GM19238 (cell line): ENCODE measurements around the gene CELF1.
"Not testable (repeated sequence)": the region's sequence is repeated elsewhere in the genome, so short reads cannot be mapped to it uniquely, and the experiment has no call there.

ENCODE experiments used
- DNase-seq: peaks from one replicate; pipeline ENCODE4 v3.0.0; 2011; ENCODE audit warnings: low spot score; ENCODE audit not compliant: insufficient read length

Gene CELF1

DNA sequence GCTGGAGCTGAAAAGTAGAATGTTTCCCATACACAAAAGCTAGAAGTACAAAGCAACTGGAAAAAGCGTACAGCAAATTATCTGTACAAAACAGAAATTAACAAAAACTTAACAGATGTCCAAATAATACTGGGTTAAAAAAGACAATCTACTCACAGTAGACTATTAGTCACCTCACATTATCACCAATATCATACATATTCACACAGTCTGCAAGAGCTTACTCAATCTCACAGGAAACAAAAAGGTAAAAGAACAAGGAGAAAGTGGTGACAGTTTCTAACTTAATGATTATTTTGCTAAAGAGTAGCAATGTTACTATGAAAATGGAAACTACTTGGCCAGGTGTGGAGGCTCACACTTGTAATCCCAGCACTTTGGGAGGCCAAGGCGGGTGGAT is 11.9 kb downstream of the CELF1 start:
- no peak for DNase-seq

DNA sequence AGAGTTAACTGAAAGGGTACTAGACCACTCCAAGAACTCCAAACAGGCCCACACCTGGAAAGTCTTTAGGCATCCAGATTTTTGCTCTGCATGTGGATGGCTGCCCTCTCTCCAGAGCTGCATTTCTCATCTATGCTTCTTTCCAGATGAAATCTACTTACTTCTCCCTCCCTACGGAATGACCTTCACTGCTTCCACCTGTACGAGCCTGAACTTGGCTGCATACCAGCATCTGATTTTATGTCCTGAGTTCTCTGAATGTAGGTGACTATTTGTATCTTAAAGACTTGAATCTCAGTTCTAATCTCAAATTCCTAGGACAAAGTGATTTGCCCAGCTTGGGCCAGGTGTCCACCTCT is 13.3 kb downstream of the CELF1 start:
- no peak for DNase-seq

DNA sequence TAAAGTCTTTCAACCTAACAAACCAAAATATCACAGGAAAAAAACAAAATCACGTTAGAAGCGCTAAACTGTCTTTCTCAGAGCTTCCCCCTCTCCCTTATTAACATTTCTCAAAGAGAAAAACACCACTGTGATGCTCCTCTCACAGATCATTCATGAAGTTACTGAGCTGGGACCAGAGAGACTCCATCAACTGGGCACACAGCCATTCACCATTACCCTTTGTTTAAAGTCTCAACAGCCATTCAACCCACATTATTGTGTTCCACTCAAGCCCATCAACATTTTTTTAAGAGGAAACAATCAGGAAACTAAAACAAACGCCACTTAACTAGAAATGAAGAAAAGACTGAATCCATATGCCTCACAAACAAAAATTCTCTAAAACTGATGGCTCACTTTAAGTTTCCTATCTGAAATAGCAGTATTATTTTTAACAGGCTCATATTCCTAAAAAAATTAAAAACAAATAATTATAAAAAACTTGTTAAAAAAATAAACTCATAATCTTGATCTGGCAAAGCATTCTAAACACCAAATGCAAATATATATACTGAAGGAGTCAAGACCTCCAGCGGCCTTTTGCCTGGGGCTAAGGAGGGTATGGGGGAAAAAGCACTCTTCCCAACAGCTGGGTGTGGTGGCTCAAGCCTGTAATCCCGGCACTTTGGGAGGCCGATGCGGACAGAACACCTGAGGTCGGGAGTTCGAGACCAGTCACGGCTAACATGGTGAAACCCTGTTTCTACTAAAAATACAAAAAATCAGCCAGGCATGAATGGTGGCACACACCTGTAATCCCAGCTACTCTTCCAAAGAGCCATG is 14.0 kb downstream of the CELF1 start:
- no peak for DNase-seq

DNA sequence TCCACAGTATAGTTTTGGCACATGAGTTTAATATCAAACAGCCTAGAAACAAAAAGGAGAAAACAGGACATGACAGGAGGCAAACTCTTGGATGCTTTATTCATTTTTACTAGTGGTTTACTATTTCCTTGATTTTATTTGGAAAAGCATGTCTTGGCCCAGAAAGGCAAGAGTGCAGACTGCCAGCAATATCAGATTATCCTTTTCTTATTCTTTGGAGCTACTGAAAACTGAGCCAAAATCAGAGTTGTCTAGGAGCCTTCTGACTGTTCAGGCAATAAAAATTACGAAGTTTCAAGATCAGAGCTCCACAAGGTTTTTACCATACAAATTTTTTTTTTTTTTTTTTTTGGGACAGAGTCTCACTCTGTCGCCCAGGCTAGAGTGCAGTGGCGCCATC is 16.0 kb downstream of the CELF1 start:
- DNase-seq, result no peak

DNA sequence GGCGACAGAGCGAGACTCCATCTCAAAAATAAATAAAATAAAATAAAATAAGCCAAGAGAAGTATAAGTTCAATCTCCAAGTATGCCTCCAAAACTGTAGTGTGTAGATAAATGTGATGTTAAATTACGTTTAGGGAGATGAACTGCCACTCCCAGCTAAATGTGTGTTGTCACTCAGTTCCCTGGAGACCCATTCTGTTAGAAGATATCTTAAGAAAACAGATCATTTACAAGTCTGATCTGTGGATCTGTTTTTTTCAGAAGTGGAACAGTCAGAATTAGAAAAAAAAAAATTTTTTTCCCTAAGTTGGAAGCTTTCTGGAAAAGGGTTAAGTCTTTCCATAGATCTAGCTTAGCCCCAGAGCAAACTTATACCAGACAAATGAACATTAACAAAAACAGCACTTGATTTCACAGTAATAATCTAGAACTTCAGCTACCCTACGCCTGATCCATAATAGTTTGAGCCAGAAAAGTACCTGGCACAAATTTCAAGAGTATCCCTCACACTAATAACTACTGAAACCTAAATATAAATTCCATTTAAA is 18.2 kb downstream of the CELF1 start:
- DNase-seq, result no peak

DNA sequence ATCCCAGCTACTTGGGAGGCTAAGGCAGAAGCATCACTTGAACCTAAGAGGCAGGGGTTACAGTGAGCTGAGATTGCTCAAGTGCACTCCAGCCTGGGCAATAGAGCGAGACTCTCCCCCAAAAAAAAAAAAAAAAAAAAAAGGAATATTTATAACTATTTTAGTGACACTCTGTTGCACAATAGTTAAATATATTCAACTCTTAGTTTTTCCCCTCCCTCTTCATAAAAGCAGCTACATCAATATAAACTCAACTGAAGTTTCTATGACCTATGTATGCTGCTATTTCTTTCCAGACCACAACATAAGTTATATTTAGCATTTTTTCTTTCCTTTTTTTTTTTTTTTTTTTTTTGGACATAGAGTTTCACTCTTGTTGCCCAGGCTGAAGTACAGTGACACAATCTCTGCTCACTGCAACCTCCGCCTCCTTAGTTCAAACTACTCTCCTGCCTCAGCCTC is 19.2 kb downstream of the CELF1 start:
- no peak for DNase-seq

DNA sequence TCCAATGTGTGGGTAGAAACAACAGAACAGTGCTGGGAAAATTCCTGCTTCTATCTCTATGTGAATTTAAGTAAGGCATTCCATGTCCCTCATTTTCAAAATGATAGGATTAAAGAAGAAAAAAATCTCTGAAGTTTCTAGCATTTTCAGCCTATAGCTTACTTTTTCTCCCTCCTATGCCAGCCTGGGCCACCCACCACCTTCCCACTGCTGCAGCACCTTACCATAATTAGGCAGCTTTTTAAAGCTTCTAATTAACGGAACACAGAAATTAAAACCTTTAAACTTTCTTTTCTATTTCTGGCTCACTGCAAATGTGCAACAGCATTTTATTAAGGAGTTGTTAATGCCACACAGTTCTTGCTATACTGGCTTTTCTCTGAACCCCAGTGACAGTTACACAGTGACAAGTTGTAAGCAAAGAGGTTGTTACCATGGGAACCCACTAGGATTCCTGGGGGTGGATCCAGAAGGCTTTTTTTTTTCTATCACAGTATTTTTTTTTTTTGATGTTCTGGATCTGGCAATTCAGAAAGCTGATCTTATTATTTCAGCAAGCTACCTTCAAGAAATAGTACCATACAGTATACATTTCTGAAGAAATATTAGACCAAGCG is 20.2 kb downstream of the CELF1 start:
- no peak for DNase-seq

DNA sequence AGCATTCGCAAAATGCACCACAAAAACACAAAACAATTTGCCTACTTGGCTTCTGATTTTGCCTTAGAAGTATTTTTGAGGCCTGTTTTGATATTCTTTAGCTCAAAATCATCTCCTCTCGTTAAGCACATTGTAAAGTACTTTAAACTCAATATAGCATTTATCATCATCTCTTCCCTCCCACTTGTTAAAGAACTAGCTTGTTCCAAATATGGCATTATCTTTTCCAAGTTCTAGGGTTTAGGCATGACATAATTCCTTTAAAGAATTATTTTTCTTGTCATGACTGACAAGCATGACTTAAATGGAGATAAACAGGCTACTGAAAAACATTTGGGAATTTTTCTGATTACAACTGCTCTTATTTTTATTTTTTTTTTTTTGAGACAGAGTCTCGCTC is 21.3 kb downstream of the CELF1 start:
- DNase-seq, result no peak

DNA sequence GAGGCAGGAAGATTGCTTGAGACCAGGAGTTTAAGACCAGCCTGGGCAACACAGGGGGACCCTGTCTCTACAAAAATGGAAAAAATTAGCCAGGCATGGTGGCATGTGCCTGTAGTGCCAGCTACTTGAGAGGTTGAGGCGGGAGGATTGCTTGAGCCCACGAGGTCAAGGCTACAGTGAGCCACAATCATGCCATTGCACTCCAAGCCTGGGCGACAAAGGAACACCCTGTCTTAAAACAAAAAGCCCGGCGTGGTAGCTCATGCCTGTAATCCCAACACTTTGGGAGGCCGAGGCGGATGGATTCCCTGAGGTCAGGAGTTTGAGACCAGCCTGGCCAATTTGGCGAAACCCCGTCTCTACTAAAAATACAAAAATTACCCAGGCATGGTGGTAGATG is 22.2 kb downstream of the CELF1 start:
- DNase-seq, result not testable (repeated sequence)

DNA sequence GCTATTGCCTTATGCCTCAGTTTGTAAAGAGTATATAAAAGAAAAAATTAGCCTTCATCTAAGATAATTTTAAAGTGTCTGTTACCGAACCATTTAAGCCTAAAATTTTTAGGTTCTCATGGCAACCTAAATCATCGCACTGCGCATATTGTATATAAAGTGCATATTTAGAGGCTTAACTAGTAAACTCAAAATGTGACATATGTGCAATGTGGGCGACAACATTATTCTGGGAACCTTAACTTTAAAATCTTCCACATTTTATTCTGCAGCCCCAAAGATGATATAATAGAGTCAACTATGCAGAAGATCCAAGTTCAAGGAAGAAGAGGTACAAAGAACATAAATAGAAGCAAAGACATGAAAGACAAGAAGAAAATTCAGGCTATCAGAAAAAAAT is 23.0 kb downstream of the CELF1 start:
- DNase-seq, result no peak

DNA sequence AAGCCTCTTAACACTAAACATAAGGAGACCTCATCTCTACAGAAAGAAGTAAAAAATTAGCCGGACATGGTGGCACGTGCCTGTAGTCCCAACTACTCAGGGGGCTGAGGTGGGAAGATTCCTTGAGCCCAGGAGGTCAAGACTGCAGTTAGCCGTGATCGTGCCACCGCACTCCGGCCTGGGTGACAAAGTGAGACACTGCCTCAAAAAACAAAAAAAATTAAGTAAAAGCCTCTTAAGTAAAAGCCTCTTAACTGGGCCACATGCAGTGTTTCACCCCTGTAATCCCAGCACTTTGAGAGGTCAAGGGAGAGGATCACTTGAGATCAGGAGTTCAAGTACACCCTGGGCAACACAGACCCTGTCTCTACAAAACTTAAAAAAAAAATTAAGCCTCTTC is 25.7 kb downstream of the CELF1 start:
- DNase-seq, result no peak

DNA sequence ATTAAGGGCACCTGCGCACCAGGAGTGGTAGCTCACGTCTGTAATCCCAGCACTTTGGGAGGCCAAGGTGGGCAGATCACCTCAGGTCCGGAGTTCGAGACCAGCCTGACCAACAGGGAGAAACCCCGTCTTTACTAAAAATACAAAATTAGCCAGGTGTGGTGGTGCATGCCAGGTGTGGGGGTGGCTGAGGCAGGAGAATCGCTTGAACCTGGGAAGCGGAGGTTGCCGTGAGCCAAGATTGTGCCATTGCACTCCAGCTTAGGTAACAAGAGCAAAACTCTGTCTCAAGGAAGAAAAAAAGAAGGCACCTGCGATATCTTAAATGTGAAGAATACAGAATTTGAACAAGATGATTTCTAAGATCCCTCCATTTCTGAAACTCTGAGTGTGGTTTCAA is 26.9 kb downstream of the CELF1 start:
- DNase-seq, result not testable (repeated sequence)

DNA sequence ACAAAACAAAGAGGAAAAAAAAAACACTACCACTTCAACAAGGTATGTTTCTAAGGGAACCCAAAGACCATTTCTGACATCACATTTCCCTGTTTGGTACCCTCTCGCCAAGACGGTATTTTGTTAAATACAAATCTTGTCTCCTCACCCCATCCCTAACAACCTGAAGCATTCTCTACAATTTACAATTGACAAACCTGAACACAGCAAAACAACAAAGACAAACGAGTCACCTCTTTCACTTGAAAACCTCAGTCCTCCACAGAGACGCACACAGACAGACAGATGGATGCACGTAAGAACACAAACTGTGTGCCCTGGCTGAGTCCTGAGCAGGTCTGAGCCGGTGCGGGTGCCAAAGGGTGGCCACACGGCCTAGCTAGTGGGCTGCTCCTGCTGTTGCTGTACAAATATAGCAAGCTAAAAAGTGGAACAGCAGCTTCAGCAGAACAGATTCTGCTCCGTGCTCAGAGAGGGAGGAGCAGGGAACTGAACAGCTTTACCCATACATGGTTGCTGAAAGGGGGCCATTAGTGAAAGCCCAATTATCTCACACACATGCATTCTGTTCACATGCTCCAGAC is 28.5 kb downstream of the CELF1 start:
- no peak for DNase-seq

DNA sequence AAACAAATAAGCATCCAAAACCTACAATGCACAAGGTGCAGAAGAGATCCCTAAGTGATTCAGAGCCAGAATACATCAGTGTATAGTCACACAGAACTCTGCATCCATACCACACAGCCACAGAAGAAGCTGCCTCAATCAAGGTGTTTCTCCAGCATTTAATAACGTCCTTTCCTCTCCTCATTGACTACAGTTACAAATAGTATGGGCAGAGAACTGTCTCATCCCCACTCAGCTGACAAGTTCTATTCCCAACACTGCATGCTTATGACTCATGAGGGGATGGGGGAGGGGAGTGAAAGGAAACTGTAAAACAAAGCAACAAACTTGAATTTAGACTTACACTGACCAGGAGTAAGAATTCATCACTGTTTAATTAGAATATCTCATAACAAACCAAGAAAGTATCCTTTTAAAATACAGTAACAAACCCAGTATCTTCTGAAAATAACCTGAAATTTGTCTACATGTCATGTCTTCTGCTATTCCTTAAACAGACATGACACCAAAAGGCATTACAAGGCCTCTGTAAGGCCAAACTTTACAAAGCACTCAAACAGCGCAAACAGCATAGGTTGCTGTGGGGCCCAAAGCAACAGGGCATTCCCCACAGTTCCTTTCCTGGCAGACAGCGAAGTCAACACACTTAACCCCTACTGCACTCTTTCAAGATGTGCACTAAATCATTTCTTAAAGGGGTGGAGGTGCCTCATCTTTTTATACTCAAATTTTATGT is 29.3 kb downstream of the CELF1 start:
- DNase-seq, result no peak

DNA sequence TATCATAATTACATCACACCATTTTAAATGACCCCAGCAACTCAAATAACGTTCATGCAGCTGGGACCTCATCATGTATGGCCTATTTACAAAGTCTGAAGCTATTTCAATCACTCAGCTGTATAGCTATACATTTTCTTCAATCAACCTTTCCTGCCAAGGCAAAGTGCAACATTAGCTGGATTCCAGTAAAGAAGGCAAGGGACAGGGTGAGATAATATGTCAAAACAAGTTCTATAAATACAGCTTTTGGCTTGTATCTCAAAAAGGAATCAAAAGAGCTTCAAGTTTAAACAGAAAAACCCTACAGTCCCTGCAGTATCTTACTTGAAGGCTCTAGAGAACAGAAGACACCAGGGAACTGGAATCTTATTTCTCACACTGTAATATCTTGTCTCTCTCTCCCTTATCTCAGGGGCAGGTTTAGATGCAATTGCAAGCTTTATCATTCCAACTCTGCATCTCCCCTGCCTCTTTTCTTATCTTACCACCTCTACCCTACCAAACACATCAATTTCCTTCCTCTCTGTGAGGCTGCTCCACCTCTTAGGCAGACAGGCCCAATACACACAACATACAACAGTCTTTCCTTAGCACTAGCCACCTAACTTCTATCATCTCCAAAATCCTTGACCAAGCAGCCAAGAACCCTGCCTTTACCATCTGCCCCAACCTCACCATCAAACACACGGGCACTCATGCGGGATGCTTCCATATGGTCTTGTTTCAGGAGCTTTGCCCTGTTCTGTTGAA is 34.5 kb downstream of the CELF1 start:
- no peak for DNase-seq

DNA sequence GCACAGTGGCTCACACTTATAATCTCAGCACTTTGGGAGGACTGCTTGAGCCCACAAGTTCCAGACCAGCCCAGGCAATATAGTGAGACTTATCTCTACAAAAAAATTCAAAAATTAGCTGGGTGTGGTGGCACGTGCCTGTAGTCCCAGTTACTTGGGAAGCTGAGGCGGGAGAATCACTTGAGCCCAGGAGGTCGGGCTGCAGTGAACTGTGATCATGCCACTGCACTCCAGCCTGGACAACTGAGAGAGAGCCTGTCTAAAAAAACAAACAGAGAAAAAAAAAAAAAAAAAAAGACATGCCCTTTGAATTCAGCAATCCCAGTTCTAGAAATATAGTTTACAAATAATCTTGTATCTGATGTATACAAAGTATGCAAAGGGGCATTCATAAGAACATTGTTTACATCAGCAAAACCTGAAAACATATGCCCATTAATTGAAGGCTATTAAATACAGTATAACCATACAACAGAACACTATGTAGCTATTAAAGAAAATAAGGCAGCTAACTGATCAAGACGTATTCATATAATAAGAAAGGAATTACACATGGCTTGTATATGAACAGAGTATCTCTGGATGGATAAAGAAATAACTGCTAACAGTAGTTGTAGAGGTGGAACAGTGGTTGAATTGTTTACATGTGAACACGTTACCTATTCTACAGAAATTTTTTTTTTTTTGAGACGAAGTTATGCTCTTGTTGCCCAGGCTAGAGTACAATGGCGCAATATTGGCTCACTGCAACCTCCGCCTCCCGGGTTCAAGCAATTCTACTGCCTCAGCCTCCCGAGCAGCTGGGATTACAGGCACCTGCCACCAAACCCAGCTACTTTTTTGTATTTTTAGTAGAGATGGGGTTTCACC is 35.7 kb downstream of the CELF1 start:
- no peak for DNase-seq

DNA sequence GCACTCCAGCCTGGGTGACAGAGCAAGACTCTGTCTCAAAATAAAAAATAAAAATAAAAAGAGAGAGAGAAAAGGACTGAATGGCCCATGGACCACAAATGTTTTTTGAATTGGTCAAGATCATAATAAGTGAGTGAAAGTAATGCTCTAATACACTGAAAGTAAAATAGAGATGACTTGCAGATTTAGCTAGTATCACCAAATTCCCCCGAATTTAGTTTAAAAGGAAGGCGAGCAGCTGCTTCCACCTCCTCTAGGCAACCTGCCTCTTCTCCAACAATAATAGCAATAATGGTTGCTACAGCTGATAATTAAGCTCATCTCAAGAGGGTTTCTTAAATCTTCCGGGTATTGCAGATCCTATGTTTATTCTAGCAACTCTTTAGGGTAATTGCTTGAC is 36.8 kb downstream of the CELF1 start:
- no peak for DNase-seq

DNA sequence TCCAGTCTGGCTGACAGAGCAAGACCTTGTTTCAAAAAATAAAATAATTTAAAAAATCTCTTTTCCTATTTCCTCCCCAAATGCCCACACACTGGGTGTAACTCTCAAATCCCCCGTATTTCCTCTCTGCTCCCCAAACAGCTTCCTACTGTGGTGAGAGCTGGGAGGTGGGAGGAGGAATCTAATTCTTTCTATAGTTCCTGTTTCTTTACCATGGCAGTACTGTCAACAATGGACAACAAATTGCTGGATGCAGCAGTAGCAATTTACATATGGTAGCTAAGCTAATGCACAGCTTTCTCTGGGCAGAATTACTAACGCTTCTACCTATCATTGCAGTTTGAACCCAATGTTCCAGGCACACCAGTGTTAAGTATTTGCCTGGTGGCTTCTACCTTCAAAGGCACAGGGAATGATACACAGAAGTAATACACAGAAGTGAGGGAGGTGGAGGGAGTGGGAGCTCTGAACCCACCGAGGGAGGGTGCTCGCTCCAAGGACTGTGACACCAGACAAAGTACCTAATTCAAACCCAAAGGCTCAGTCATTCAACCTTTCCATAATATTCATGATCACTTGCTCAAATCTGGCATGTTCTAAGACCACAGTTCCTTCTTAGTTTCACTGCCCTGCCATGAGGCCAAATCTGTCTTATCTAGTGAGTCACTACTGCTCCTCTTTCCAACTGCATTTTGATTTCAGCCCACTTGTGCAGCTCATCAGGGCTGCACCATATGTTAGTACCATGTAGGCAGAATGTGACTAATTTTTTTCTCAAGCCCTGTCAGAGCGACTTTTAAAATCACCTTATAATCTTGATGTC is 37.9 kb downstream of the CELF1 start:
- no peak for DNase-seq

DNA sequence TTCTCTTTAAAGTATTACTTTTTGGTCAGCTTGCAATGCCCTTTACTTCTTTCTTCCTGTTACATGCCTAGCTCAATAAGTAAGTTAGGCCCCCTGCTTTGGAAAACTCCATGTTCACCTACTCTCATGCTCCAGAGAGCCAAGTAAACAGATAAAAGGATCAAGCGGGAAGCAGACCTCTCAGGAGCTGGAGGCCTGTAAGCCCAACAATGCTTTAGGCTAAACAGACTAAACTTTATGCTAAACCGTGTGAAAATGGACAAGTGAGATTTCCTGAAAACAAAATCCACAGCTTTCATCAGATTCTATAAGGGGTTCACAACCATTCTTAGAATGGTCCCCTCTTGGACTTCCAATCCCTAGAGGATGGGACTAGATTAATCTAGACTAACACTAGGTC is 40.2 kb downstream of the CELF1 start:
- DNase-seq, result no peak
